Progenitor cell of endocrine pancreas (in vitro differentiated cells): Measurements from ENCODE around the gene TMBIM1. TPM values are rescaled to one million over a fixed set of nuclear protein-coding genes. Genes with fewer than 3 reads are reported as not detected.

Source experiments
- DNase-seq: peaks from one replicate; pipeline ENCODE4 v3.0.0; 2021; ENCODE audit warnings: low spot score; ENCODE audit not compliant: unreplicated experiment
- H3K27ac Mint-ChIP-seq: 2 replicates; pipeline ENCODE4 v1.8.0; 2021; ENCODE audit warnings: mild to moderate bottlenecking, moderate library complexity, mixed read lengths
- H3K27me3 Mint-ChIP-seq: 2 replicates; pipeline ENCODE4 v1.8.0; 2021; ENCODE audit warnings: mixed read lengths
- H3K36me3 Mint-ChIP-seq: 2 replicates; pipeline ENCODE4 v1.8.0; 2022; ENCODE audit warnings: mixed read lengths; ENCODE audit not compliant: insufficient read depth
- H3K4me1 Mint-ChIP-seq: 2 replicates; pipeline ENCODE4 v1.8.0; 2021; ENCODE audit warnings: low read depth, mixed read lengths
- H3K4me3 Mint-ChIP-seq: 2 replicates; pipeline ENCODE4 v1.8.0; 2021; ENCODE audit warnings: low read depth, mild to moderate bottlenecking, moderate library complexity, mixed read lengths
- H3K9me3 Mint-ChIP-seq: 2 replicates; pipeline ENCODE4 v1.8.0; 2021; ENCODE audit warnings: low read depth, mixed read lengths
- CTCF ChIP-seq: fragments of 200-600 bp; sonication (generic); IDR thresholded peaks from one replicate; pipeline ENCODE4 v1.5.0; 2021; ENCODE audit warnings: antibody characterized with exemption, mild to moderate bottlenecking; ENCODE audit not compliant: unreplicated experiment
- total RNA-seq: library from RNA; stranded (reverse); gene quantifications from 2 replicates; pipeline ENCODE4 v1.2.1, GENCODE V29; 2021

Gene TMBIM1
- total RNA-seq, 1 donor from 2014 or later, result 131 TPM

- Mint-ChIP-seq H3K36me3 (peaks cover 14% of the 10 kb centered on the region), H3K4me3 (peak overlapping the region; percentile 51), H3K4me1 (peaks cover 19% of the 10 kb centered on the region), H3K27me3 (no peaks in the 10 kb centered on the region), H3K9me3 (no peaks in the 10 kb centered on the region), H3K27ac (peak overlapping the region; percentile 80)
- peak; percentile 97 for TF ChIP-seq CTCF
- DNase-seq, result peak; percentile 76
These were observed 19.6 kb downstream of the TMBIM1 start for GRCh38 chr2:218272531-218273212.

- H3K27ac Mint-ChIP-seq, result peak overlapping the region; percentile 72
- peaks cover 19% of the 10 kb centered on the region for H3K4me1 Mint-ChIP-seq
- DNase-seq, result no peak
- H3K9me3 Mint-ChIP-seq, result no peaks in the 10 kb centered on the region
- TF ChIP-seq CTCF, result no peak
- H3K36me3 Mint-ChIP-seq, result peaks cover 14% of the 10 kb centered on the region
- no peaks in the 10 kb centered on the region for H3K27me3 Mint-ChIP-seq
- peak overlapping the region; percentile 94 for H3K4me3 Mint-ChIP-seq
These were observed 20.3 kb downstream of the TMBIM1 start for GRCh38 chr2:218271865-218272530.

GRCh38 chr2:218271487-218271797, 20.9 kb downstream of the TMBIM1 start:
- Mint-ChIP-seq H3K27ac (peak overlapping the region; percentile 97), H3K4me1 (peaks cover 19% of the 10 kb centered on the region), H3K4me3 (peak overlapping the region; percentile 94), H3K9me3 (no peaks in the 10 kb centered on the region), H3K27me3 (no peaks in the 10 kb centered on the region), H3K36me3 (peaks cover 13% of the 10 kb centered on the region)
- no peak for TF ChIP-seq CTCF
- DNase-seq, result no peak

- Mint-ChIP-seq H3K4me1 (peaks cover 19% of the 10 kb centered on the region), H3K27ac (peak overlapping the region; percentile 97), H3K36me3 (peaks cover 15% of the 10 kb centered on the region), H3K27me3 (no peaks in the 10 kb centered on the region), H3K9me3 (no peaks in the 10 kb centered on the region), H3K4me3 (peak overlapping the region; percentile 94)
- TF ChIP-seq CTCF, result no peak
- DNase-seq, result no peak
These were observed 21.4 kb downstream of the TMBIM1 start for GRCh38 chr2:218270721-218271486.

GRCh38 chr2:218269900-218270720, 22.2 kb downstream of the TMBIM1 start, which contains the start of the genes AAMP and PNKD:
Gene AAMP, minus strand, starts transcription at chr2:218270137. Its CDS starts 51 bp downstream, at chr2:218270086.
Gene PNKD, plus strand, starts transcription at chr2:218270519. Its CDS starts 17 bp downstream, at chr2:218270536.
- Mint-ChIP-seq H3K36me3 (peaks cover 19% of the 10 kb centered on the region), H3K4me1 (peaks cover 19% of the 10 kb centered on the region), H3K27ac (peak within 1 kb of the TSS; percentile 97), H3K27me3 (no peaks in the 10 kb centered on the region), H3K4me3 (peak within 1 kb of the TSS; percentile 94), H3K9me3 (no peaks in the 10 kb centered on the region)
- no peak for TF ChIP-seq CTCF
- peak; percentile 100 for DNase-seq
